NCI-H2227 (cell line): Measurements from ENCODE around the gene ZNF302.
"Not testable (repeated sequence)": the region's sequence is repeated elsewhere in the genome, so short reads cannot be mapped to it uniquely, and the experiment has no call there.

ENCODE experiments used
- DNase-seq: peaks from one replicate; lab custom pipeline; 2025; ENCODE audit not compliant: unreplicated experiment; lab: John Stamatoyannopoulos, UW

Gene ZNF302

GRCh38 chr19:34677386-34678084, at the start of gene ZNF302:
Gene ZNF302, plus strand, starts transcription at chr19:34677678. Its CDS starts 1,127 bp downstream, at chr19:34678805.
- DNase-seq, result peak; percentile 100

- no peak for DNase-seq
Measured at GRCh38 chr19:34633802-34634201, 43.7 kb upstream of the ZNF302 start.

- peak; percentile 99 for DNase-seq
Measured at GRCh38 chr19:34639491-34640085, 37.9 kb upstream of the ZNF302 start.

- DNase-seq, result no peak
Measured at GRCh38 chr19:34642241-34642640, 35.2 kb upstream of the ZNF302 start.

- DNase-seq, result no peak
Measured at GRCh38 chr19:34644991-34645461, 32.5 kb upstream of the ZNF302 start.

GRCh38 chr19:34645551-34645950, 31.9 kb upstream of the ZNF302 start:
- DNase-seq, result no peak

GRCh38 chr19:34649886-34650543, 27.5 kb upstream of the ZNF302 start:
- DNase-seq, result no peak

- no peak for DNase-seq
Measured at GRCh38 chr19:34651747-34652146, 25.7 kb upstream of the ZNF302 start.

GRCh38 chr19:34654796-34655195, 22.7 kb upstream of the ZNF302 start:
- DNase-seq, result no peak

- DNase-seq, result no peak
Measured at GRCh38 chr19:34655651-34656050, 21.8 kb upstream of the ZNF302 start.

- DNase-seq, result no peak
Measured at GRCh38 chr19:34661357-34661756, 16.1 kb upstream of the ZNF302 start.

- peak; percentile 88 for DNase-seq
Measured at GRCh38 chr19:34662919-34663318, 14.6 kb upstream of the ZNF302 start.

- no peak for DNase-seq
Measured at GRCh38 chr19:34664168-34664567, 13.3 kb upstream of the ZNF302 start.

- no peak for DNase-seq
Measured at GRCh38 chr19:34664870-34665269, 12.6 kb upstream of the ZNF302 start.

GRCh38 chr19:34665275-34665674, 12.2 kb upstream of the ZNF302 start:
- DNase-seq, result not testable (repeated sequence)

GRCh38 chr19:34666200-34666957, 11.1 kb upstream of the ZNF302 start:
- DNase-seq, result no peak

GRCh38 chr19:34666958-34667265, 10.6 kb upstream of the ZNF302 start:
- DNase-seq, result no peak

- peak; percentile 89 for DNase-seq
Measured at GRCh38 chr19:34667349-34668076, 10.0 kb upstream of the ZNF302 start.

- peak; percentile 79 for DNase-seq
Measured at GRCh38 chr19:34668077-34668689, 9.3 kb upstream of the ZNF302 start.

- peak; percentile 86 for DNase-seq
Measured at GRCh38 chr19:34668690-34669089, 8.8 kb upstream of the ZNF302 start.
